OCI-LY7 (cell line): ENCODE measurements around the gene SCRT2.

Experiments used
- CTCF ChIP-seq: fragments of 200-600 bp; sonication (generic); conservative IDR thresholded peaks from 2 replicates; pipeline ENCODE4 v1.5.1; 2014; ENCODE audit warnings: mild to moderate bottlenecking, antibody characterized with exemption, low read length, moderate library complexity, mixed read lengths
- EZH2phosphoT487 ChIP-seq: fragments of 200-600 bp; sonication (generic); IDR thresholded peaks from 2 replicates; pipeline ENCODE4 v1.6.1; 2018; ENCODE audit warnings: low read depth, borderline replicate concordance, mild to moderate bottlenecking, mixed run types, antibody characterized with exemption, low read length, moderate library complexity, mixed read lengths

GRCh38 chr20:698276-698675 is 22.7 kb upstream of the SCRT2 start:
- TF ChIP-seq CTCF (no peak), EZH2phosphoT487 (no peak)
